Keratinocyte (primary cell): ENCODE results near the gene C5orf24. TPM values are rescaled to one million over a fixed set of nuclear protein-coding genes. Genes with fewer than 3 reads are reported as not detected.

Source experiments
- DNase-seq: peaks from one replicate; pipeline ENCODE4 v3.0.0-alpha.2; 2011; ENCODE audit warnings: low read depth, missing footprints, low spot score
- FAIRE-seq: peaks from 2 replicates; lab custom pipeline; 2011; peaks lifted over from hg19 to GRCh38; lab: Jason Lieb, UNC
- H2AFZ ChIP-seq: 2 replicates; pipeline ENCODE4 v1.6.0; 2012; ENCODE audit warnings: low read length, control low read depth, inconsistent platforms; ENCODE audit not compliant: control insufficient read depth
- H3K27ac ChIP-seq: 2 replicates; pipeline ENCODE4 v1.5.1; 2011; ENCODE audit warnings: low read length; ENCODE audit not compliant: control insufficient read depth, insufficient read depth
- H3K27me3 ChIP-seq: 3 replicates; pipeline ENCODE4 v1.6.0; 2011; ENCODE audit warnings: low read length; ENCODE audit not compliant: control insufficient read depth, insufficient read depth; ENCODE audit errors: extremely low read depth
- H3K36me3 ChIP-seq, 2 experiments: 2 replicates in 1 of 2; 3 replicates in 1 of 2; pipeline ENCODE4 v1.5.1; 2011; ENCODE audit warnings: low read length in 2 of 2, mild to moderate bottlenecking in 1 of 2; ENCODE audit not compliant: control insufficient read depth in 2 of 2, insufficient read depth in 2 of 2; ENCODE audit errors: extremely low read depth in 1 of 2
- H3K4me1 ChIP-seq: 3 replicates; pipeline ENCODE4 v1.5.1; 2011; ENCODE audit warnings: low read length; ENCODE audit not compliant: control insufficient read depth, insufficient read depth; ENCODE audit errors: extremely low read depth
- H3K4me2 ChIP-seq: 3 replicates; pipeline ENCODE4 v1.6.0; 2011; ENCODE audit warnings: low read depth, low read length; ENCODE audit not compliant: control insufficient read depth, insufficient read depth; ENCODE audit errors: extremely low read depth
- H3K4me3 ChIP-seq, 3 experiments: fragments of 200-600 bp in 1 of 3; sonication (generic) in 1 of 3; 2 replicates in 2 of 3; 3 replicates in 1 of 3; pipeline ENCODE4 v1.5.1; 2011 to 2016; ENCODE audit warnings: low read length in 3 of 3, mild to moderate bottlenecking in 3 of 3, control low read depth in 2 of 3, inconsistent platforms in 1 of 3, low read depth in 1 of 3, mixed read lengths in 1 of 3, mixed run types in 1 of 3, moderate library complexity in 1 of 3; ENCODE audit not compliant: control insufficient read depth in 2 of 3, insufficient read depth in 2 of 3; ENCODE audit errors: extremely low read depth in 1 of 3
- H3K79me2 ChIP-seq: 2 replicates; pipeline ENCODE4 v1.6.0; 2012; ENCODE audit warnings: low read length; ENCODE audit not compliant: control insufficient read depth, insufficient read depth
- H3K9ac ChIP-seq: 3 replicates; pipeline ENCODE4 v1.6.0; 2011; ENCODE audit warnings: low read length; ENCODE audit not compliant: control insufficient read depth, insufficient read depth; ENCODE audit errors: extremely low read depth
- H3K9me1 ChIP-seq: 3 replicates; pipeline ENCODE4 v1.6.0; 2011; ENCODE audit warnings: low read length; ENCODE audit not compliant: control insufficient read depth, insufficient read depth; ENCODE audit errors: extremely low read depth
- H3K9me3 ChIP-seq: 2 replicates; pipeline ENCODE4 v1.5.1; 2012; ENCODE audit warnings: low read depth, low read length; ENCODE audit not compliant: control insufficient read depth
- H4K20me1 ChIP-seq: 3 replicates; pipeline ENCODE4 v1.6.0; 2011; ENCODE audit warnings: low read length; ENCODE audit not compliant: control insufficient read depth, insufficient read depth; ENCODE audit errors: extremely low read depth
- CTCF ChIP-seq, 3 experiments: IDR thresholded peaks in 1 of 3; conservative IDR thresholded peaks in 1 of 3; optimal IDR thresholded peaks in 1 of 3; 2 replicates in 2 of 3; 3 replicates in 1 of 3; pipeline versions ENCODE3 to v1.5.1; 2011; ENCODE audit warnings: low read length in 3 of 3, mild to moderate bottlenecking in 3 of 3, moderate library complexity in 2 of 3, control low read depth in 1 of 3, inconsistent platforms in 1 of 3; ENCODE audit not compliant: insufficient read depth in 2 of 3; ENCODE audit errors: extremely low read depth in 1 of 3
- EZH2 ChIP-seq: IDR thresholded peaks from one replicate; pipeline ENCODE4 v1.6.1; 2012; ENCODE audit warnings: inconsistent platforms, mild to moderate bottlenecking, low read length, moderate library complexity
- dilution Hi-C: fragments of 300-500 bp; cut with MboI; formaldehyde crosslinking; loops from one replicate; pipeline ENCODE4 v1.7.0; 2020; ENCODE audit warnings: low sequenced_read_pairs; ENCODE audit not compliant: extremely low pct_ligation_motif_present
- polyA plus RNA-seq, 5 experiments: library from polyadenylated mRNA; depleted of rRNA in 3 of 5; stranded (reverse) in 3 of 5; stranded (forward) in 1 of 5; unstranded in 1 of 5; fragments of >200 nt; gene quantifications; 1 replicate in 1 of 5; 2 replicates in 3 of 5; 3 replicates in 1 of 5; pipeline versions ENCODE4 v1.2.1 to v1.2.3, GENCODE V29; 2011 to 2012; ENCODE audit warnings: missing spikeins in 2 of 5, low read depth in 1 of 5, low replicate concordance in 1 of 5

The C5orf24 gene
- polyA plus RNA-seq, 1 donor (not counting 4 experiments of a cell fraction or from before 2014, with no cell fraction given), result 36.5 TPM

GRCh38 chr5:134818776-134819175 lies 27.0 kb upstream of the C5orf24 start:
- no peak overlapping the region for H3K4me3 ChIP-seq
- no peak overlapping the region for H2AFZ ChIP-seq
- dilution Hi-C loops, result no loop called here
- FAIRE-seq (no peak), DNase-seq (no peak)
- H3K27ac ChIP-seq, result no peak overlapping the region
- H3K36me3 ChIP-seq, result peaks cover 8 to 15% of the 10 kb centered on the region in 2 experiments
- TF ChIP-seq CTCF (optimal IDR thresholded peaks at IDR 0.05 in 1 of 3, IDR thresholded peaks at IDR 0.05 in 1 of 3, conservative IDR thresholded peaks at IDR 0.05 in 1 of 3; ENCODE audit: extremely low read depth in 1 of 3, insufficient read depth in 2 of 3, low read length in 3 of 3) (no peak), EZH2 (no peak)
- no peak overlapping the region for H3K4me2 ChIP-seq
- H3K9ac ChIP-seq, result no peak overlapping the region
- no peaks in the 10 kb centered on the region for H3K9me1 ChIP-seq
- no peaks in the 10 kb centered on the region for H3K4me1 ChIP-seq
- H3K79me2 ChIP-seq, result no peaks in the 10 kb centered on the region
- no peaks in the 10 kb centered on the region for H4K20me1 ChIP-seq
- no peaks in the 10 kb centered on the region for H3K27me3 ChIP-seq
- H3K9me3 ChIP-seq, result no peaks in the 10 kb centered on the region

- TF ChIP-seq EZH2, result no peak
- no peak for TF ChIP-seq CTCF (optimal IDR thresholded peaks at IDR 0.05 in 1 of 3, IDR thresholded peaks at IDR 0.05 in 1 of 3, conservative IDR thresholded peaks at IDR 0.05 in 1 of 3; ENCODE audit: extremely low read depth in 1 of 3, insufficient read depth in 2 of 3, low read length in 3 of 3)
- H3K27me3 ChIP-seq, result no peaks in the 10 kb centered on the region
- H3K4me1 ChIP-seq, result no peaks in the 10 kb centered on the region
- H3K9ac ChIP-seq, result no peak overlapping the region
- H3K9me3 ChIP-seq, result no peaks in the 10 kb centered on the region
- H2AFZ ChIP-seq, result no peak overlapping the region
- H3K9me1 ChIP-seq, result no peaks in the 10 kb centered on the region
- no peak overlapping the region for H3K27ac ChIP-seq
- no peak for FAIRE-seq
- H3K4me3 ChIP-seq, result no peak overlapping the region
- DNase-seq, result no peak
- dilution Hi-C loops, result no loop called here
- peaks cover 8 to 15% of the 10 kb centered on the region in 2 experiments for H3K36me3 ChIP-seq
- no peaks in the 10 kb centered on the region for H4K20me1 ChIP-seq
- H3K4me2 ChIP-seq, result no peak overlapping the region
- no peaks in the 10 kb centered on the region for H3K79me2 ChIP-seq
These were observed 26.3 kb upstream of the C5orf24 start for GRCh38 chr5:134819407-134819963.
